Measurements from ENCODE around the gene MFGE8. TPM values are rescaled to one million over a fixed set of nuclear protein-coding genes. Genes with fewer than 3 reads are reported as not detected.
A peak's percentile ranks its signal among the peaks of the same experiment; 100 is the strongest.

The MFGE8 gene
- total RNA-seq, result 100 to 1,000 TPM; 341 to 594 (median 450) TPM

GRCh38 chr15:88913017-88913849 is at the start of gene MFGE8:
Gene MFGE8, minus strand, starts transcription at chr15:88913379. Its CDS starts 60 bp downstream, at chr15:88913319.
- ATAC-seq (ENCODE audit: low FRiP score) (peak; percentile 84), DNase-seq (ENCODE audit: low spot score) (peak; percentile 64)
- no peak for TF ChIP-seq CTCF (IDR thresholded peaks at IDR 0.05)

- no peak for ATAC-seq (ENCODE audit: low FRiP score)
- TF ChIP-seq CTCF (IDR thresholded peaks at IDR 0.05), result no peak
- no peak for DNase-seq (ENCODE audit: low spot score)
Measured at GRCh38 chr15:88959445-88959844, 46.3 kb upstream of the MFGE8 start.

GRCh38 chr15:88956906-88957305 is 43.7 kb upstream of the MFGE8 start:
- no peak for TF ChIP-seq CTCF (IDR thresholded peaks at IDR 0.05)
- no peak for DNase-seq (ENCODE audit: low spot score)
- no peak for ATAC-seq (ENCODE audit: low FRiP score)

- no peak for TF ChIP-seq CTCF (IDR thresholded peaks at IDR 0.05)
- ATAC-seq (ENCODE audit: low FRiP score) (no peak), DNase-seq (ENCODE audit: low spot score) (no peak)
Measured at GRCh38 chr15:88956263-88956662, 43.1 kb upstream of the MFGE8 start.

GRCh38 chr15:88954431-88955277 is 41.5 kb upstream of the MFGE8 start:
- DNase-seq (ENCODE audit: low spot score) (no peak), ATAC-seq (ENCODE audit: low FRiP score) (no peak)
- TF ChIP-seq CTCF (IDR thresholded peaks at IDR 0.05), result no peak

GRCh38 chr15:88950600-88951160 is 37.5 kb upstream of the MFGE8 start:
- no peak for DNase-seq (ENCODE audit: low spot score)
- no peak for TF ChIP-seq CTCF (IDR thresholded peaks at IDR 0.05)
- no peak for ATAC-seq (ENCODE audit: low FRiP score)

Measured in omental fat pad (tissue), 4 donors.